GM12865 (cell line): ENCODE data around the gene FXYD5.

Experiments
- DNase-seq: peaks from one replicate; pipeline ENCODE4 v3.0.0; 2010; ENCODE audit warnings: low read depth
- H3K4me3 ChIP-seq: 2 replicates; pipeline ENCODE4 v1.5.1; 2011; ENCODE audit warnings: mild to moderate bottlenecking, low read depth, low read length, control low read depth
- CTCF ChIP-seq: IDR thresholded peaks from 2 replicates; pipeline ENCODE4 v1.5.1; 2011; ENCODE audit warnings: low read length, control low read depth, low read depth, inconsistent platforms; ENCODE audit not compliant: insufficient read depth; ENCODE audit errors: missing control alignments

Gene FXYD5

DNA sequence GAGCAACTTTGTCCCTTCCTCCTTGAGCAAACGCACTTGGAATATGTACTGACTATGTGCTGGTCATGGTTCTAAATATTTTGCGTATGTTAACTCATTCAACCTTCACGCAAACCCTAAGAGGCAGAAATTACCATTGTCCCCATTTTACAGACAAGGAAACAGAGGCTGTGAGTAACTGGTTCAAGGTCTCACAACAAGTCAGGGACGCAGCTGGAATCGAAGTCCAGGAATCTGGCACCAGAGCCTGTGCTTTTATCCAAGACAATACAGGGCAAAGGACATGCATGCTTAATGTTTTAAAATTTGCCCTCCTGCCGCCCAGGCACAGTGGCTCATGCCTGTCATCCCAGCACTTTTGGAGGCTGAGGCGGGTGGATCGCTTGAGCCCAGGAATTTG lies 5.1 kb downstream of the FXYD5 start:
- no peak for DNase-seq

GRCh38 chr19:35160629-35161433 lies 6.3 kb downstream of the FXYD5 start:
- H3K4me3 ChIP-seq, result no peak overlapping the region
- TF ChIP-seq CTCF, result no peak
- no peak for DNase-seq

More for the DNA sequence above, 5.1 kb downstream of the FXYD5 start:
- H3K4me3 ChIP-seq, result no peak overlapping the region
- TF ChIP-seq CTCF, result no peak

DNA sequence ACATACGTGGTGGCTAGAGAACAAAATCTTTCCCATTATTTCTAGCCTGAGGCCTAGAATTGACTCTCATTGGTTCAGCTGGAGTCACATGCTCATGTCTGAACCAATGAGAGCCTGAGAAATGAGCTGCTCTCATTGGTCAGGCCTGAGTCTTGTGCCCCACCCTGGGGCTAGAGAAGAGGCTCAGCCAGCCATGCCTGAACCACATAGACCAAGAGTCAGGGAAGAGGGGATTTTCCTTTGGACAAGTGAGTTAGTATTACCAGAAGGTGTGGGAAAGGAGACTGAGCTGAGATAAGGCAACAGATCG lies 6.9 kb downstream of the FXYD5 start:
- no peak overlapping the region for H3K4me3 ChIP-seq
- no peak for TF ChIP-seq CTCF
- no peak for DNase-seq

- no peak for TF ChIP-seq CTCF
- DNase-seq, result no peak
- H3K4me3 ChIP-seq, result no peak overlapping the region
Measured at GRCh38 chr19:35162471-35163326, 8.2 kb downstream of the FXYD5 start.

GRCh38 chr19:35164418-35164817 lies 9.9 kb downstream of the FXYD5 start:
- no peak for TF ChIP-seq CTCF
- DNase-seq, result no peak
- H3K4me3 ChIP-seq, result no peak overlapping the region

GRCh38 chr19:35165200-35166058 lies 10.9 kb downstream of the FXYD5 start:
- TF ChIP-seq CTCF, result no peak
- no peak for DNase-seq
- no peak overlapping the region for H3K4me3 ChIP-seq
